ENCODE results near the gene VWA5B1. TPM values are rescaled to one million over a fixed set of nuclear protein-coding genes. Genes with fewer than 3 reads are reported as not detected.

Gene VWA5B1
- total and polyA plus RNA-seq, 8 donors, result not detected

DNA sequence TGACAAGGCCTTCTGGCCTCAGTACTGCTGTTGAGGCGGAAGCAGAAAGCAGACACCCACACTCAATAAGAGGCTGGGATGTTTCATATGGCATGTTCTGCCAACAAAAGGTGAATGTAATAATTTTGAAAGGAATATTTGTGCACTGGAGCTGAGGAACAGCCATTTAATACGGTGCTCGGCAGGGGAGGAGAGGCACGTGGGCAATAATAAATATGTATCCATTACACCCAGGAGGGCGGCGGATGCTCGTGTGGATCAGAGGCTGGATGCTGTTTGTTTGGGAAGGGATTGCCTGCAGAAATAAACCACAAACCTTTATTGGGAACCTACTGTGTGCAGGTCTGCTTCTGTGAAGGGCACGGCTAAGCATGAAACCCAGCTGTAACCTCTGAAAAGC is 92.0 kb downstream of the VWA5B1 start:
- Histone ChIP-seq H3K36me3 (no peaks in the 10 kb centered on the region), H3K27me3 (peaks cover 0 to 94% (median 33%) of the 10 kb centered on the region in 3 donors), H3K9me3 (no peaks in the 10 kb centered on the region), H3K4me3 (no peak overlapping the region), H3K27ac (no peak overlapping the region), H3K4me1 (no peaks in the 10 kb centered on the region)
- TF ChIP-seq POLR2A (IDR thresholded peaks at IDR 0.05) (no peak), POLR2AphosphoS5 (IDR thresholded peaks at IDR 0.05) (no peak), EP300 (IDR thresholded peaks at IDR 0.05) (no peak)
- TF ChIP-seq, protein P1, sequence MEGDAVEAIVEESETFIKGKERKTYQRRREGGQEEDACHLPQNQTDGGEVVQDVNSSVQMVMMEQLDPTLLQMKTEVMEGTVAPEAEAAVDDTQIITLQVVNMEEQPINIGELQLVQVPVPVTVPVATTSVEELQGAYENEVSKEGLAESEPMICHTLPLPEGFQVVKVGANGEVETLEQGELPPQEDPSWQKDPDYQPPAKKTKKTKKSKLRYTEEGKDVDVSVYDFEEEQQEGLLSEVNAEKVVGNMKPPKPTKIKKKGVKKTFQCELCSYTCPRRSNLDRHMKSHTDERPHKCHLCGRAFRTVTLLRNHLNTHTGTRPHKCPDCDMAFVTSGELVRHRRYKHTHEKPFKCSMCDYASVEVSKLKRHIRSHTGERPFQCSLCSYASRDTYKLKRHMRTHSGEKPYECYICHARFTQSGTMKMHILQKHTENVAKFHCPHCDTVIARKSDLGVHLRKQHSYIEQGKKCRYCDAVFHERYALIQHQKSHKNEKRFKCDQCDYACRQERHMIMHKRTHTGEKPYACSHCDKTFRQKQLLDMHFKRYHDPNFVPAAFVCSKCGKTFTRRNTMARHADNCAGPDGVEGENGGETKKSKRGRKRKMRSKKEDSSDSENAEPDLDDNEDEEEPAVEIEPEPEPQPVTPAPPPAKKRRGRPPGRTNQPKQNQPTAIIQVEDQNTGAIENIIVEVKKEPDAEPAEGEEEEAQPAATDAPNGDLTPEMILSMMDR (IDR thresholded peaks at IDR 0.05), result no peak
- intact Hi-C loops (cut with DNase I; ENCODE audit: low total_unique reads), result no loop called here
- 81 to 85% (median 84%) methylated on average over 8 of the region's 8 CpGs for WGBS, 5 donors
- DNase-seq, result no peak

GRCh38 chr1:20383631-20384030 is 93.0 kb downstream of the VWA5B1 start:
- no peaks in the 10 kb centered on the region for H3K36me3 ChIP-seq
- no peak for DNase-seq
- intact Hi-C loops (cut with DNase I; ENCODE audit: low total_unique reads), result no loop called here

DNA sequence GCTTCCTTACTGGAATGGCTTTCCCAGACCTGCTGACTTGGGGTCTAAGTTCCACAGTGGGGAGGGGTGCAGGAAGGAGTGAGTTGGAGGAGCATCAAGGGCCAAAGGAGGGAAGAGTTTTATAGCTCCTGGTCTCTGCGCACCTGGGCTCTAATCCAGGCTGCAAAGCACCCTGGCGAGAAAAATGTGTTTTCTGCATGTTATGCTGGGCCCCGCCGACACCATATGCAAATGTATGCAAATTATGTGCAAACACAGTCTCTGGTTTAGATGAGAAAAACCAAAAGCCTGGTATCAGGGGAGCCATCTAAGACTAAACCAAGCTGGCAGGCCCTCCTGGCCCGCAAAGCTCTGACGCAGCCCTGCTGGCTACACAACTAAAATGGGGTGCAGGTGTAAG is 95.0 kb downstream of the VWA5B1 start:
- Histone ChIP-seq H3K4me3 (no peak overlapping the region), H3K9me3 (no peaks in the 10 kb centered on the region), H3K27ac (no peak overlapping the region), H3K27me3 (peaks cover 0 to 94% (median 43%) of the 10 kb centered on the region in 3 donors), H3K36me3 (no peaks in the 10 kb centered on the region), H3K4me1 (no peaks in the 10 kb centered on the region)
- intact Hi-C loops (cut with DNase I; ENCODE audit: low total_unique reads), result no loop called here
- no peak for DNase-seq
- TF ChIP-seq POLR2A (IDR thresholded peaks at IDR 0.05) (no peak), EP300 (IDR thresholded peaks at IDR 0.05) (no peak), POLR2AphosphoS5 (IDR thresholded peaks at IDR 0.05) (no peak)
- TF ChIP-seq, protein P1 (IDR thresholded peaks at IDR 0.05), result no peak
- 34 to 45% (median 42%) methylated on average over 6 of the region's 6 CpGs for WGBS, 5 donors

More at GRCh38 chr1:20383631-20384030, 93.0 kb downstream of the VWA5B1 start:
- Histone ChIP-seq H3K4me1 (no peaks in the 10 kb centered on the region), H3K9me3 (no peaks in the 10 kb centered on the region), H3K27ac (no peak overlapping the region), H3K4me3 (no peak overlapping the region), H3K27me3 (peaks cover 0 to 95% (median 37%) of the 10 kb centered on the region in 3 donors)
- no peak for TF ChIP-seq POLR2AphosphoS5 (IDR thresholded peaks at IDR 0.05)
- WGBS, 5 donors, result 41 to 51% (median 46%) methylated on average over 3 of the region's 3 CpGs

DNA sequence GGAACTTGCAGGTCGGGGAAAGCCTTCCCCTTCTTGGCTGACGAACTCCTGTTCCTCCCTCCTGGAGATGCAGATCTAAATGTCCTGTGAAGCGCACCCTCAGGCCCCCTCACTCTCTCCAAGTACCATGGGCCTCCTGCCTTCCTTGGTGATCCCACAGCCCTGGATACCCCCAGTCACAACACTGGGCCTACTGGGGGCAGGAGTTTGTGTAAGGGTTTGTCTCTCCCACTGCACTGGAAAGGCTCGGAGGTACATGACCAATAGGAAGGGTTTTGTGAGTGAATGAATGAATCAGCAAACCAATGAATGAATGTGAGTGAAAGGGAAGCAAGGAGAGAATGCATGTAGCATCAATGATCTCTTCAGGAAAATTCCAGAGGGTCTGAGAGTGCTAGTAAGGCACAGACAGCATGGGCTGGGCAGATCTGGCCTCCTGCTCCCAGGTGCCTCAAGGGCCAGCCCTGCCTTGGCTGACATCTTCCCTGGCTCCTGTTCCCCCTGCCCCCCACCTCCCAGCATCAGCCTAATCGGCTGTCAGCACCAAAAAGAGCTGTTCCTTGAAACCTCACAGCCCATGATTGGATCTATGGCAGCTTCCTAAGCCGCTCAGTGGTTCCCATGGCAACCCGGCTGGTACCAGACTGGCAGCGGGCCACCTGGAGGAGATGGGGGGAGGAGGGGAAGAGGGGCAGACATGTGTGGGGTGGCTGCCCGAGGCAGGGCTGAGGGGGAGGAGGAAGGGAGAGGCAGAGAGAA is 95.8 kb downstream of the VWA5B1 start:
- peak in 1 of 2 donors; percentile 51 for DNase-seq
- H3K4me3 ChIP-seq, result no peak overlapping the region
- intact Hi-C loops (cut with DNase I; ENCODE audit: low total_unique reads), result no loop called here
- WGBS, 5 donors, result 21 to 38% (median 33%) methylated on average over 8 to 9 of the region's 9 CpGs
- H3K9me3 ChIP-seq, result no peaks in the 10 kb centered on the region
- H3K36me3 ChIP-seq, result no peaks in the 10 kb centered on the region
- peaks cover 0 to 91% (median 43%) of the 10 kb centered on the region in 3 donors for H3K27me3 ChIP-seq
- no peak overlapping the region for H3K27ac ChIP-seq
- TF ChIP-seq, protein P1 (IDR thresholded peaks at IDR 0.05), result no peak
- TF ChIP-seq POLR2A (IDR thresholded peaks at IDR 0.05) (no peak), EP300 (IDR thresholded peaks at IDR 0.05) (no peak), POLR2AphosphoS5 (IDR thresholded peaks at IDR 0.05) (no peak)
- no peaks in the 10 kb centered on the region for H3K4me1 ChIP-seq

DNA sequence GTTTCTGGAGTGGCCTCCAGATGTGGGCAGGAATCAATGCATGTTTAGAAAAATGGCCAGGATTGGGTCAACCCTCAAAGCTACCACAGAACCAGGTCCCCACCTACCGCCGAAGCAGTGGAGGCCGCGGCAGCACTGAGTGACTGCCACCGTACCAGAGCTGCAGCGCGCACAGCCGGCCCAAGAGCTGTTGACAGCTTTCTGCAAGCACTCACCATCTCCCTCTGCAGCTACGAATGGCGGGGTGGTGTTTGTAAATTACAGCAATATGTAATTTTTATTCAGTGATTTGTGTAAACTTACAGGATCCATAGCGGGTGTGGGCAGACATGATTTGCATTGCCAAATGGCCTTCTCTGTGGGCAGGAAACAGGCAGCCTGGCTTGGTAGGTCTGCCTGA is 98.9 kb downstream of the VWA5B1 start:
- Histone ChIP-seq H3K4me1 (no peaks in the 10 kb centered on the region), H3K27ac (no peak overlapping the region), H3K27me3 (peaks cover 0 to 80% (median 34%) of the 10 kb centered on the region in 3 donors), H3K4me3 (no peak overlapping the region), H3K36me3 (no peaks in the 10 kb centered on the region), H3K9me3 (peaks cover 0 to 3% (median 2%) of the 10 kb centered on the region in 4 donors)
- intact Hi-C loops (cut with DNase I; ENCODE audit: low total_unique reads), result no loop called here
- TF ChIP-seq EP300 (IDR thresholded peaks at IDR 0.05), result no peak
- no peak for TF ChIP-seq POLR2AphosphoS5 (IDR thresholded peaks at IDR 0.05)
- no peak for TF ChIP-seq POLR2A (IDR thresholded peaks at IDR 0.05)
- TF ChIP-seq, protein P1 (IDR thresholded peaks at IDR 0.05), result no peak
- no peak for DNase-seq
- WGBS, 5 donors, result 71 to 83% (median 78%) methylated on average over 11 of the region's 11 CpGs

All from stomach (tissue), 9 donors.